HEK293 (cell line): Measurements from ENCODE around the gene KLK13.

ENCODE experiments used
- AEBP2 ChIP-seq: fragments of 450-650 bp; formaldehyde crosslinking; IDR thresholded peaks from 2 replicates; pipeline ENCODE4 v1.5.1; 2016; ENCODE audit warnings: missing biosample characterization, missing genetic modification characterization, borderline replicate concordance
- ELK4 ChIP-seq: IDR thresholded peaks from 2 replicates; pipeline ENCODE4 v1.6.1; 2011; ENCODE audit warnings: mild to moderate bottlenecking, low read depth, low read length, borderline replicate concordance
- FEZF1 ChIP-seq: fragments of 450-650 bp; formaldehyde crosslinking; IDR thresholded peaks from 2 replicates; pipeline ENCODE4 v1.5.1; 2016; ENCODE audit warnings: missing biosample characterization, missing genetic modification characterization
- MYNN ChIP-seq: fragments of 450-650 bp; formaldehyde crosslinking; IDR thresholded peaks from 2 replicates; pipeline ENCODE4 v1.5.1; 2016; ENCODE audit warnings: missing biosample characterization, missing genetic modification characterization, borderline replicate concordance
- OVOL3 ChIP-seq: fragments of 450-650 bp; formaldehyde crosslinking; IDR thresholded peaks from 2 replicates; pipeline ENCODE4 v1.5.1; 2016; ENCODE audit warnings: missing biosample characterization, missing genetic modification characterization
- PRDM6 ChIP-seq: fragments of 450-650 bp; formaldehyde crosslinking; IDR thresholded peaks from 2 replicates; pipeline ENCODE4 v1.5.1; 2017; ENCODE audit warnings: missing biosample characterization, missing genetic modification characterization
- SCRT1 ChIP-seq: fragments of 450-650 bp; formaldehyde crosslinking; IDR thresholded peaks from 2 replicates; pipeline ENCODE4 v1.5.1; 2016; ENCODE audit warnings: missing biosample characterization, missing genetic modification characterization, borderline replicate concordance
- ZBTB17 ChIP-seq: fragments of 450-650 bp; formaldehyde crosslinking; IDR thresholded peaks from 2 replicates; pipeline ENCODE4 v1.5.1; 2016; ENCODE audit warnings: missing biosample characterization, missing genetic modification characterization
- ZBTB21 ChIP-seq: fragments of 450-650 bp; formaldehyde crosslinking; IDR thresholded peaks from 2 replicates; pipeline ENCODE4 v1.5.1; 2017; ENCODE audit warnings: missing biosample characterization, missing genetic modification characterization
- ZFP69B ChIP-seq: fragments of 450-650 bp; formaldehyde crosslinking; IDR thresholded peaks from 2 replicates; pipeline ENCODE4 v1.5.1; 2016; ENCODE audit warnings: missing biosample characterization, missing genetic modification characterization
- ZIC2 ChIP-seq: fragments of 450-650 bp; formaldehyde crosslinking; IDR thresholded peaks from 2 replicates; pipeline ENCODE4 v1.5.1; 2016; ENCODE audit warnings: missing biosample characterization, missing genetic modification characterization
- ZNF10 ChIP-seq: fragments of 450-650 bp; formaldehyde crosslinking; IDR thresholded peaks from 2 replicates; pipeline ENCODE4 v1.5.1; 2017; ENCODE audit warnings: missing biosample characterization, missing genetic modification characterization
- ZNF148 ChIP-seq: fragments of 450-650 bp; formaldehyde crosslinking; IDR thresholded peaks from 2 replicates; pipeline ENCODE4 v1.5.0; 2017; ENCODE audit warnings: missing biosample characterization, missing genetic modification characterization, borderline replicate concordance
- ZNF18 ChIP-seq: fragments of 450-650 bp; formaldehyde crosslinking; IDR thresholded peaks from 2 replicates; pipeline ENCODE4 v1.5.1; 2016; ENCODE audit warnings: missing biosample characterization, missing genetic modification characterization
- ZNF202 ChIP-seq: fragments of 450-650 bp; formaldehyde crosslinking; IDR thresholded peaks from 2 replicates; pipeline ENCODE4 v1.5.1; 2016; ENCODE audit warnings: missing biosample characterization, missing genetic modification characterization, borderline replicate concordance
- ZNF280D ChIP-seq: fragments of 450-650 bp; formaldehyde crosslinking; IDR thresholded peaks from 2 replicates; pipeline ENCODE4 v1.5.1; 2016; ENCODE audit warnings: missing biosample characterization, missing genetic modification characterization
- ZNF324 ChIP-seq: fragments of 450-650 bp; formaldehyde crosslinking; IDR thresholded peaks from 2 replicates; pipeline ENCODE4 v1.5.1; 2016; ENCODE audit warnings: missing biosample characterization, missing genetic modification characterization
- ZNF341 ChIP-seq: fragments of 450-650 bp; formaldehyde crosslinking; IDR thresholded peaks from 2 replicates; pipeline ENCODE4; 2016; ENCODE audit warnings: low read depth, missing biosample characterization, missing genetic modification characterization
- ZNF350 ChIP-seq: fragments of 450-650 bp; formaldehyde crosslinking; IDR thresholded peaks from 2 replicates; pipeline ENCODE4 v1.5.0; 2017; ENCODE audit warnings: missing biosample characterization, mild to moderate bottlenecking, missing genetic modification characterization
- ZNF398 ChIP-seq: fragments of 450-650 bp; formaldehyde crosslinking; IDR thresholded peaks from 2 replicates; pipeline ENCODE4 v1.5.1; 2017; ENCODE audit warnings: missing biosample characterization, missing genetic modification characterization
- ZNF629 ChIP-seq: fragments of 450-650 bp; formaldehyde crosslinking; IDR thresholded peaks from 2 replicates; pipeline ENCODE4 v1.5.1; 2017; ENCODE audit warnings: missing biosample characterization, missing genetic modification characterization
- ZNF704 ChIP-seq: fragments of 450-650 bp; formaldehyde crosslinking; IDR thresholded peaks from 2 replicates; pipeline ENCODE4 v1.5.1; 2016; ENCODE audit warnings: missing biosample characterization, missing genetic modification characterization
- ZNF76 ChIP-seq: fragments of 450-650 bp; formaldehyde crosslinking; IDR thresholded peaks from 2 replicates; pipeline ENCODE4; 2016; ENCODE audit warnings: low read depth, missing biosample characterization, missing genetic modification characterization, borderline replicate concordance
- ZNF777 ChIP-seq: fragments of 450-650 bp; formaldehyde crosslinking; IDR thresholded peaks from 2 replicates; pipeline ENCODE4 v1.5.1; 2017; ENCODE audit warnings: missing biosample characterization, missing genetic modification characterization, borderline replicate concordance
- ZSCAN16 ChIP-seq: fragments of 450-650 bp; formaldehyde crosslinking; IDR thresholded peaks from 2 replicates; pipeline ENCODE4 v1.5.1; 2016; ENCODE audit warnings: missing biosample characterization, missing genetic modification characterization

Gene KLK13

GRCh38 chr19:51006406-51006805 is 58.5 kb downstream of the KLK13 start (continued):
- 0 out of 2 replicates have a peak, but pooled peaks have one; percentile 28 for TF ChIP-seq ZBTB21
- peak; percentile 71 for TF ChIP-seq ZIC2
- no peak for TF ChIP-seq ELK4
- TF ChIP-seq ZNF148 (tag by site-specific recombination), result no peak
- TF ChIP-seq MYNN (tag by site-specific recombination), result no peak
- TF ChIP-seq ZNF777 (tag by site-specific recombination), result no peak
- TF ChIP-seq ZFP69B (tag by site-specific recombination), result no peak
- TF ChIP-seq ZNF629 (tag by site-specific recombination), result peak; percentile 75
- no peak for TF ChIP-seq ZNF704 (tag by site-specific recombination)
- TF ChIP-seq ZNF76 (tag by site-specific recombination), result no peak
- peak; percentile 58; the same call in 1 of the 2 replicates for TF ChIP-seq ZNF341
- TF ChIP-seq ZBTB17, result peak; percentile 65
- no peak for TF ChIP-seq ZNF10 (tag by site-specific recombination)
- no peak for TF ChIP-seq OVOL3 (tag by site-specific recombination)
- TF ChIP-seq AEBP2 (tag by site-specific recombination), result no peak
- TF ChIP-seq ZNF18 (tag by site-specific recombination), result no peak
- TF ChIP-seq ZNF280D (tag by site-specific recombination), result no peak
- no peak for TF ChIP-seq SCRT1 (tag by site-specific recombination)
- no peak for TF ChIP-seq FEZF1 (tag by site-specific recombination)
- no peak for TF ChIP-seq ZNF202 (tag by site-specific recombination)
- no peak for TF ChIP-seq ZSCAN16 (tag by site-specific recombination)
- TF ChIP-seq ZNF324 (tag by site-specific recombination), result no peak
- TF ChIP-seq PRDM6 (tag by site-specific recombination), result no peak
- no peak for TF ChIP-seq ZNF350 (tag by site-specific recombination)
- TF ChIP-seq ZNF398 (tag by site-specific recombination), result 0 out of 2 replicates have a peak, but pooled peaks have one; percentile 10
